Epithelial cell of prostate (primary cell): ENCODE data around the gene RPS21.
A peak's percentile ranks its signal among the peaks of the same experiment; 100 is the strongest.

Source experiments
- DNase-seq: peaks from one replicate; pipeline ENCODE4 v3.0.0-alpha.2; 2011; ENCODE audit warnings: low read depth, low spot score
- H3K27ac ChIP-seq: fragments of 450-650 bp; 2 replicates; pipeline ENCODE4 v1.5.1; 2017; ENCODE audit warnings: mild to moderate bottlenecking

RPS21 gene

GRCh38 chr20:62406635-62407176 is 19.8 kb downstream of the RPS21 start:
- no peak for DNase-seq
- no peak overlapping the region for H3K27ac ChIP-seq

- DNase-seq = peak; percentile 77
- no peak within 1 kb of the TSS for H3K27ac ChIP-seq
These were observed 20.5 kb downstream of the RPS21 start, which contains the start of gene CABLES2 for GRCh38 chr20:62407221-62407992. Gene CABLES2, minus strand, starts transcription at chr20:62407285. Its CDS starts 9 bp downstream, at chr20:62407276.

- H3K27ac ChIP-seq = no peak overlapping the region
- no peak for DNase-seq
These were observed 21.2 kb downstream of the RPS21 start for GRCh38 chr20:62408055-62408454.

- DNase-seq = no peak
- no peak overlapping the region for H3K27ac ChIP-seq
These were observed 21.7 kb downstream of the RPS21 start for GRCh38 chr20:62408640-62409039.

GRCh38 chr20:62409086-62409853 is 22.4 kb downstream of the RPS21 start:
- no peak overlapping the region for H3K27ac ChIP-seq
- no peak for DNase-seq

GRCh38 chr20:62409931-62410745 is 23.2 kb downstream of the RPS21 start:
- H3K27ac ChIP-seq = no peak overlapping the region
- no peak for DNase-seq

- H3K27ac ChIP-seq = no peak overlapping the region
- no peak for DNase-seq
These were observed 24.0 kb downstream of the RPS21 start for GRCh38 chr20:62410746-62411478.

- no peak overlapping the region for H3K27ac ChIP-seq
- DNase-seq = no peak
These were observed 24.7 kb downstream of the RPS21 start for GRCh38 chr20:62411479-62412193.

GRCh38 chr20:62412194-62413024 is 25.5 kb downstream of the RPS21 start:
- no peak for DNase-seq
- H3K27ac ChIP-seq = no peak overlapping the region

- no peak overlapping the region for H3K27ac ChIP-seq
- DNase-seq = no peak
These were observed 26.2 kb downstream of the RPS21 start for GRCh38 chr20:62413025-62413570.

GRCh38 chr20:62413896-62414481 is 27.1 kb downstream of the RPS21 start:
- no peak for DNase-seq
- no peak overlapping the region for H3K27ac ChIP-seq

- no peak overlapping the region for H3K27ac ChIP-seq
- DNase-seq = no peak
These were observed 28.6 kb downstream of the RPS21 start for GRCh38 chr20:62415354-62416111.

- DNase-seq = no peak
- no peak overlapping the region for H3K27ac ChIP-seq
These were observed 30.0 kb downstream of the RPS21 start for GRCh38 chr20:62416651-62417637.

GRCh38 chr20:62417981-62418708 is 31.2 kb downstream of the RPS21 start:
- no peak overlapping the region for H3K27ac ChIP-seq
- no peak for DNase-seq
